ENCODE measurements around the gene VILL.
A peak's percentile ranks its signal among the peaks of the same experiment; 100 is the strongest.

The VILL gene

GRCh38 chr3:37997342-37997741 lies 6.8 kb downstream of the VILL start:
- Histone ChIP-seq H2AFZ (ENCODE audit: low read depth) (no peak overlapping the region), H3K27me3 (ENCODE audit: insufficient read depth, low read depth) (no peaks in the 10 kb centered on the region)

GRCh38 chr3:37997791-37998370 lies 7.3 kb downstream of the VILL start:
- Histone ChIP-seq H3K4me2 (peak overlapping the region; percentile 63; the same call in 1 of the 2 replicates), H4K20me1 (ENCODE audit: insufficient read depth) (no peaks in the 10 kb centered on the region), H3K9ac (no peak overlapping the region; the same call in 1 of the 2 replicates), H3K27ac (peak overlapping the region; percentile 44; the same call in 1 of the 2 replicates), H3K4me1 (ENCODE audit: low read depth, poor library complexity, severe bottlenecking) (peaks cover 12% of the 10 kb centered on the region), H2AFZ (ENCODE audit: low read depth) (peak overlapping the region; percentile 61; the same call in 1 of the 2 replicates), H3K4me3 (IDR thresholded peaks at IDR 0.05; ENCODE audit: insufficient read depth, low read depth, low read length) (peak overlapping the region; percentile 37), H3K27me3 (ENCODE audit: insufficient read depth, low read depth) (no peaks in the 10 kb centered on the region), H3K79me2 (ENCODE audit: insufficient read depth, low read depth) (no peaks in the 10 kb centered on the region), H3K36me3 (ENCODE audit: insufficient read depth) (no peaks in the 10 kb centered on the region)
- TF ChIP-seq CTCF (conservative IDR thresholded peaks at IDR 0.05; ENCODE audit: low read depth, low read length): no peak

More at GRCh38 chr3:37997342-37997741, 6.8 kb downstream of the VILL start:
- no peak overlapping the region for H3K27ac ChIP-seq
- no peak for TF ChIP-seq CTCF (conservative IDR thresholded peaks at IDR 0.05; ENCODE audit: low read depth, low read length)
- no peak overlapping the region for H3K4me3 ChIP-seq (IDR thresholded peaks at IDR 0.05; ENCODE audit: insufficient read depth, low read depth, low read length)
- H4K20me1 ChIP-seq (ENCODE audit: insufficient read depth): no peaks in the 10 kb centered on the region
- H3K9ac ChIP-seq: no peak overlapping the region
- no peaks in the 10 kb centered on the region for H3K36me3 ChIP-seq (ENCODE audit: insufficient read depth)
- peaks cover 12% of the 10 kb centered on the region for H3K4me1 ChIP-seq (ENCODE audit: low read depth, poor library complexity, severe bottlenecking)
- H3K4me2 ChIP-seq: no peak overlapping the region
- H3K79me2 ChIP-seq (ENCODE audit: insufficient read depth, low read depth): no peaks in the 10 kb centered on the region

GRCh38 chr3:37999836-38000235 lies 9.2 kb downstream of the VILL start:
- H3K4me2 ChIP-seq: no peak overlapping the region

GRCh38 chr3:38000242-38000916 lies 9.8 kb downstream of the VILL start:
- Histone ChIP-seq H3K79me2 (ENCODE audit: insufficient read depth, low read depth) (no peaks in the 10 kb centered on the region), H3K4me1 (ENCODE audit: low read depth, poor library complexity, severe bottlenecking) (peaks cover 12% of the 10 kb centered on the region), H3K4me2 (no peak overlapping the region), H3K36me3 (ENCODE audit: insufficient read depth) (no peaks in the 10 kb centered on the region), H3K9ac (no peak overlapping the region), H4K20me1 (ENCODE audit: insufficient read depth) (no peaks in the 10 kb centered on the region), H2AFZ (ENCODE audit: low read depth) (no peak overlapping the region), H3K27me3 (ENCODE audit: insufficient read depth, low read depth) (no peaks in the 10 kb centered on the region), H3K4me3 (IDR thresholded peaks at IDR 0.05; ENCODE audit: insufficient read depth, low read depth, low read length) (no peak overlapping the region), H3K27ac (no peak overlapping the region)
- no peak for TF ChIP-seq CTCF (conservative IDR thresholded peaks at IDR 0.05; ENCODE audit: low read depth, low read length)

More at GRCh38 chr3:37999836-38000235, 9.2 kb downstream of the VILL start:
- TF ChIP-seq CTCF (conservative IDR thresholded peaks at IDR 0.05; ENCODE audit: low read depth, low read length): no peak
- Histone ChIP-seq H3K9ac (no peak overlapping the region), H3K27ac (no peak overlapping the region), H3K27me3 (ENCODE audit: insufficient read depth, low read depth) (no peaks in the 10 kb centered on the region), H3K4me1 (ENCODE audit: low read depth, poor library complexity, severe bottlenecking) (peaks cover 12% of the 10 kb centered on the region), H4K20me1 (ENCODE audit: insufficient read depth) (no peaks in the 10 kb centered on the region), H3K36me3 (ENCODE audit: insufficient read depth) (no peaks in the 10 kb centered on the region), H2AFZ (ENCODE audit: low read depth) (no peak overlapping the region), H3K79me2 (ENCODE audit: insufficient read depth, low read depth) (no peaks in the 10 kb centered on the region), H3K4me3 (IDR thresholded peaks at IDR 0.05; ENCODE audit: insufficient read depth, low read depth, low read length) (no peak overlapping the region)
